GM21381 (cell line): ENCODE data around the gene SH3BP5L.
"Not testable (repeated sequence)": the region's sequence is repeated elsewhere in the genome, so short reads cannot be mapped to it uniquely, and the experiment has no call there.

Experiments used
- ATAC-seq: cut with Tn5 transposase; IDR thresholded peaks from one replicate; pipeline ENCODE4 v1.9.1; 2021; ENCODE audit warnings: mild to moderate bottlenecking, moderate library complexity; ENCODE audit not compliant: unreplicated experiment

Gene SH3BP5L

GRCh38 chr1:248830718-248831017 is 5.0 kb upstream of the SH3BP5L start:
- not testable (repeated sequence) for ATAC-seq

GRCh38 chr1:248828845-248829244 is 3.1 kb upstream of the SH3BP5L start:
- ATAC-seq, result no peak

- ATAC-seq, result peak; percentile 2
Observed at GRCh38 chr1:248825573-248825908, 174 bp downstream of the SH3BP5L start.

- no peak for ATAC-seq
Observed at GRCh38 chr1:248825136-248825535, 579 bp downstream of the SH3BP5L start.

- ATAC-seq, result no peak
Observed at GRCh38 chr1:248824701-248825100, 1.0 kb downstream of the SH3BP5L start.

- no peak for ATAC-seq
Observed at GRCh38 chr1:248824301-248824700, 1.4 kb downstream of the SH3BP5L start.

- no peak for ATAC-seq
Observed at GRCh38 chr1:248823517-248824001, 2.2 kb downstream of the SH3BP5L start.

- ATAC-seq, result no peak
Observed at GRCh38 chr1:248822148-248823032, 3.3 kb downstream of the SH3BP5L start.

- ATAC-seq, result no peak
Observed at GRCh38 chr1:248821641-248822040, 4.1 kb downstream of the SH3BP5L start.

- ATAC-seq, result no peak
Observed at GRCh38 chr1:248821101-248821500, 4.6 kb downstream of the SH3BP5L start.

- ATAC-seq, result no peak
Observed at GRCh38 chr1:248820041-248820585, 5.6 kb downstream of the SH3BP5L start.

- no peak for ATAC-seq
Observed at GRCh38 chr1:248818505-248819374, 7.0 kb downstream of the SH3BP5L start.

GRCh38 chr1:248817065-248817464 is 8.7 kb downstream of the SH3BP5L start:
- ATAC-seq, result no peak

- ATAC-seq, result no peak
Observed at GRCh38 chr1:248816042-248816851, 9.5 kb downstream of the SH3BP5L start.

GRCh38 chr1:248815407-248816034 is 10.2 kb downstream of the SH3BP5L start:
- ATAC-seq, result no peak

GRCh38 chr1:248814351-248814750 is 11.4 kb downstream of the SH3BP5L start:
- ATAC-seq, result no peak

- ATAC-seq, result no peak
Observed at GRCh38 chr1:248813546-248813945, 12.2 kb downstream of the SH3BP5L start.

GRCh38 chr1:248812736-248813425 is 12.8 kb downstream of the SH3BP5L start:
- no peak for ATAC-seq
